Activated CD4-positive, alpha-beta T cell treated with anti-CD3 and anti-CD28 coated beads, Interleukin-2, amount 10 ng/mL, durations not matched to agents 7 days and 5 days (primary cell): ENCODE data around the gene WFIKKN1. TPM values are rescaled to one million over a fixed set of nuclear protein-coding genes. Genes with fewer than 3 reads are reported as not detected.

Experiments
- total RNA-seq, 2 experiments: library from RNA; stranded (reverse); gene quantifications; one replicate each; pipeline ENCODE4 v1.2.3, GENCODE V29; 2021

WFIKKN1 gene
- total RNA-seq, 2 experiments from 2014 or later, result 1.8 to 2.7 TPM

Other genes with a start within 250 kb of the WFIKKN1 start
- 10 to 100 TPM; 85.2 to 99.2 TPM for gene PGAP6, start 249.0 kb upstream of the WFIKKN1 start, total RNA-seq
- gene NME4, start 233.8 kb upstream of the WFIKKN1 start, total RNA-seq, result 10 to 100 TPM; 27.0 to 30.9 TPM
- gene DECR2, start 229.1 kb upstream of the WFIKKN1 start, total RNA-seq, result 1 to 10 TPM; 5.3 to 6.9 TPM
- gene RAB11FIP3, start 205.3 kb upstream of the WFIKKN1 start, total RNA-seq, result 10 to 100 TPM; 22.7 to 26.0 TPM
- gene CAPN15, start 103.3 kb upstream of the WFIKKN1 start, total RNA-seq, result 10 to 100 TPM; 59.1 to 72.1 TPM
- not detected for gene PRR35, start 70.6 kb upstream of the WFIKKN1 start, total RNA-seq
- gene NHLRC4, start 64.0 kb upstream of the WFIKKN1 start, total RNA-seq, result 1 to 10 TPM; 1.9 to 2.7 TPM
- gene PIGQ, start 61.0 kb upstream of the WFIKKN1 start, total RNA-seq, result 10 to 100 TPM; 44.5 to 46.1 TPM
- gene RAB40C, start 40.9 kb upstream of the WFIKKN1 start, total RNA-seq, result 10 to 100 TPM; 13.3 to 17.6 TPM
- gene METTL26, start 5.3 kb downstream of the WFIKKN1 start, total RNA-seq, result 10 to 100 TPM; 63.7 to 78.0 TPM
- gene MCRIP2, start 10.8 kb downstream of the WFIKKN1 start, total RNA-seq, result 10 to 100 TPM; 17.3 to 20.2 TPM
- 10 to 100 TPM; 54.9 to 81.6 TPM for gene WDR90, start 18.4 kb downstream of the WFIKKN1 start, total RNA-seq
- 100 to 1,000 TPM; 128 to 150 TPM for gene RHOT2, start 37.1 kb downstream of the WFIKKN1 start, total RNA-seq
- gene RHBDL1, start 44.7 kb downstream of the WFIKKN1 start, total RNA-seq, result 1 to 10 TPM; 1.5 to 1.7 TPM
- 10 to 100 TPM; 68.7 to 69.7 TPM for gene STUB1, start 49.4 kb downstream of the WFIKKN1 start, total RNA-seq
- gene JMJD8, start 53.3 kb downstream of the WFIKKN1 start, total RNA-seq, result 10 to 100 TPM; 33.8 to 34.3 TPM
- gene WDR24, start 59.4 kb downstream of the WFIKKN1 start, total RNA-seq, result 10 to 100 TPM; 19.3 to 20.0 TPM
- gene FBXL16, start 74.8 kb downstream of the WFIKKN1 start, total RNA-seq, result 10 to 100 TPM; 12.7 to 14.3 TPM
- 1 to 10 TPM; 2.5 to 3.0 TPM for gene METRN, start 84.1 kb downstream of the WFIKKN1 start, total RNA-seq
- gene ANTKMT, start 90.2 kb downstream of the WFIKKN1 start, total RNA-seq, result 1 to 10 TPM; 5.5 to 8.7 TPM
- 1 to 10 TPM; 1.6 to 2.3 TPM for gene CCDC78, start 95.5 kb downstream of the WFIKKN1 start, total RNA-seq
- 1 to 10 TPM; 5.0 to 5.7 TPM for gene HAGHL, start 96.1 kb downstream of the WFIKKN1 start, total RNA-seq
- 10 to 100 TPM; 39.5 to 39.9 TPM for gene CIAO3, start 110.0 kb downstream of the WFIKKN1 start, total RNA-seq
- gene MSLN, start 129.7 kb downstream of the WFIKKN1 start, total RNA-seq, result not detected
- gene RPUSD1, start 157.4 kb downstream of the WFIKKN1 start, total RNA-seq, result 10 to 100 TPM; 25.4 to 26.1 TPM
- gene CHTF18, start 157.6 kb downstream of the WFIKKN1 start, total RNA-seq, result 100 to 1,000 TPM in 1 of 2 experiments, 10 to 100 TPM in 1; 85.9 to 111 TPM
- gene GNG13, start 169.7 kb downstream of the WFIKKN1 start, total RNA-seq, result not detected